GM12873 (cell line): ENCODE measurements around the gene MITF.

Experiments
- TF ChIP-seq, protein P1 (sequence below): IDR thresholded peaks from 2 replicates; pipeline ENCODE4 v1.5.1; 2012; ENCODE audit warnings: low read depth, mild to moderate bottlenecking, moderate library complexity, low read length, control low read depth; ENCODE audit not compliant: insufficient read depth; ENCODE audit errors: missing control alignments

The MITF gene

DNA sequence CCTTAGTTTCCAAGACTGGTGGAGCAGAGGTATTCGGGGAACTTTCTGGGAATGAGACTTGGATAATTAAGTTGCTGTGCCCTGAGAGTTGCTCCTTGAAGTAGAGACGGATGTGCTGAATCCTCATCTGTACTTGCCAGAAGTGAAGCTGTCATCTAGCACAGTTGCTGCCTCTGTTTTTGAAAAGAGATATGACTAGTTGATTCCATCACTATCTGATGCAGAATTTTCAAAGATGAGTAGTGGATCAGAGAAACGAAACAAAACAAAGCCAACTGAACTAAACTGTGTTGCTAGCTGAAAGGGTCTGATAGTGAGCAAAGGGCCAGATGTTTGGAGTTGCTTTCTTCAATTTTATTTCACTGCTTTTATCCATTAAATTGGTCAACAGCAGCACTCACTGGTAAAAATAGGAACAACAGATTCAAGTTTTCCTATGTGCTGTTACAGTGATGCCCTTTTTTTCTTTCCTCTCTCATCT is 52.7 kb downstream of the MITF start:
- TF ChIP-seq, protein P1, sequence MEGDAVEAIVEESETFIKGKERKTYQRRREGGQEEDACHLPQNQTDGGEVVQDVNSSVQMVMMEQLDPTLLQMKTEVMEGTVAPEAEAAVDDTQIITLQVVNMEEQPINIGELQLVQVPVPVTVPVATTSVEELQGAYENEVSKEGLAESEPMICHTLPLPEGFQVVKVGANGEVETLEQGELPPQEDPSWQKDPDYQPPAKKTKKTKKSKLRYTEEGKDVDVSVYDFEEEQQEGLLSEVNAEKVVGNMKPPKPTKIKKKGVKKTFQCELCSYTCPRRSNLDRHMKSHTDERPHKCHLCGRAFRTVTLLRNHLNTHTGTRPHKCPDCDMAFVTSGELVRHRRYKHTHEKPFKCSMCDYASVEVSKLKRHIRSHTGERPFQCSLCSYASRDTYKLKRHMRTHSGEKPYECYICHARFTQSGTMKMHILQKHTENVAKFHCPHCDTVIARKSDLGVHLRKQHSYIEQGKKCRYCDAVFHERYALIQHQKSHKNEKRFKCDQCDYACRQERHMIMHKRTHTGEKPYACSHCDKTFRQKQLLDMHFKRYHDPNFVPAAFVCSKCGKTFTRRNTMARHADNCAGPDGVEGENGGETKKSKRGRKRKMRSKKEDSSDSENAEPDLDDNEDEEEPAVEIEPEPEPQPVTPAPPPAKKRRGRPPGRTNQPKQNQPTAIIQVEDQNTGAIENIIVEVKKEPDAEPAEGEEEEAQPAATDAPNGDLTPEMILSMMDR: peak; percentile 11

DNA sequence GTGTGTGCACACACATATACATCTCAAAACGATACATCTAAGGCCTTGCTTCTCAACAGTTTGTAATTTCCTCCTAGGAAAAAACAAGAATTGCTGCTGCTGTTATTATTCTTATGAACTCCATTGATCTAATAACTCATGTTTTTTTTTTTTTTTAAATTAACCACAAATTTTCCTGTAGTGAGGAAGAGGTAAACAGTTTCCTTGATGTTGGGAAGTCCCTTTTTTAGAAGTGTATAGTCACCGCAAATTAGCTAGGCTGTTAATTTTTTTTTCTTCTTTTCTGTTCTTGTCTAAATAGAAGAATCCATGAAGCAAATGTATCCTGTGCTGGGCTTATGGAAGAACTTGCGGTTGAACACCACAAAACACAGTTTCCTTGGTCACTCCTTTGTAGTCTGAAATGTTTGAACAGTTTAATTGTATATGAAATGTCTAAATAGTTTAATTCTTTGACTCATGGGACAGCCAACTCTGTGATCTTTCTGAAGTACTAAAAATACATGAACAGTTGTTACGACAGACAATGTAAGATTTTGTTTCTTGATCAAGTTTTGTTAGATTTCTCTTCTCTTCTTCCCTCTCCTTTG is 64.5 kb downstream of the MITF start:
- TF ChIP-seq, protein P1: no peak

DNA sequence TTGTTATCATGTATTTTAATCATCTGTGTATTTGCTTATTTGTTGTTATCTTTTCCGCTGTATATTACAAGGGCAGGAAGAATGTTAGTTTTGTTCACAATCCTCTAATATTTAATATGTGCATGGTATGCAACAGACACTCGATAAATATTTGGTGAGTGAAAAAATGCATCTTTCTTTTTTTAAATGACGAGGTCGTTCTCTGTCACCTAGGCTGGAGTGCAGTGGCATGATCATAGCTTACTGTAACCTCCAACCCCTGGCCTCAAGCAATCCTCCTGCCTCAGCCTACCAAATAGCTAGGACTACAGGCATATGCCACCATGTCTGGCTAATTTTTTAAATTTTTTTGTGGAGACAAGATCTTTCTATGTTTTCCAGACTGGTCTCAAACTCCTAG is 66.2 kb downstream of the MITF start:
- TF ChIP-seq, protein P1: no peak

DNA sequence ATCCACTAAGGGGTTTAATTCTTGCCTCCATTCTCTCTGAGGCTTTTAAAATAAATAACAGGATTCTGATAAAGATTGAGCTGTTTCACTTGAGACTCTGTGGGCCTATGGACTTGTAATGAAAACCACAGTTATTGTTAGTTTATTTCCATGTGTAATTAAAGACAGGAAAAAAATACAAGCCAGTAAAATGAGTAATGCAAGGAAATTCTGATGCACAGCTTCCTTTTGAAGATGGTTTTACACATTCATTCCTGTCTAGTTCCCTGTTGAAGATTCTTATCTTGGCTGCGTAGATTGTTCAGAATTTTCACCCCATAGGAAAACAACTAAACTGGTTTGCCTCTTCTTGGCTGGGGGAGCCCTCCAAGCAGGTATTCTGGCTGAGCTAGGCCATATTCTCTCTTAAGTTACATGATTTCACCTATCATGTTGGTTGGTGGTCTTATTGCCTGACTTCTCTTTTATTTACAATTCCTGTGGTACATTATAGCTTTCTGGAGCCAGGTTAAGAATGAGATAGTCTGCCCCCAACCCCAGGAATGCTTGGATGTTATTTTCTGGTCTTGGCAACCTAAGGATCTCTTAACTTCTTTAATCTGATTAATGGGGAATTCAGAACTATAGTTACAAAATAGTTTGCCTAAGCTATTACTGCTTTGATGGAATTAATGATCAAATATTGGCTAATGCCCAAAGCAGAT is 67.6 kb downstream of the MITF start:
- TF ChIP-seq, protein P1: no peak

DNA sequence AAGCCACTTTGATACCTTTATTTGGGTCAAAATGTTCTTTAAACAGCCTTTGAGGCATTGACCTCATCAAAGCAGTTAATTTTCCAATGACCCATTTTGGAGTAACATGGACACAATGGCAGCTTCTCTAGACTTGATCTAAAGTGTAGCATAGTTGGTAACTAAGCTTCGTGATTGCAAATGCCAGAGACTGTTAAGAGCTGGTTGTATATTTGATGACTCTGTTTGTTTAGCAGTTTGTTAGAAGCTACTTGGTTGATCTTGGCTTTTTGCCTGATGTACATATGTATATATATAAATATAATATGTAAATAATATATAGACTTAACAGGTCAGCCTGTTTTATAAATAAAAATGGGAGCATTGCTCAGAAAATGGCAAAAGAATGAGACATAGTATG is 68.4 kb downstream of the MITF start:
- TF ChIP-seq, protein P1: no peak

DNA sequence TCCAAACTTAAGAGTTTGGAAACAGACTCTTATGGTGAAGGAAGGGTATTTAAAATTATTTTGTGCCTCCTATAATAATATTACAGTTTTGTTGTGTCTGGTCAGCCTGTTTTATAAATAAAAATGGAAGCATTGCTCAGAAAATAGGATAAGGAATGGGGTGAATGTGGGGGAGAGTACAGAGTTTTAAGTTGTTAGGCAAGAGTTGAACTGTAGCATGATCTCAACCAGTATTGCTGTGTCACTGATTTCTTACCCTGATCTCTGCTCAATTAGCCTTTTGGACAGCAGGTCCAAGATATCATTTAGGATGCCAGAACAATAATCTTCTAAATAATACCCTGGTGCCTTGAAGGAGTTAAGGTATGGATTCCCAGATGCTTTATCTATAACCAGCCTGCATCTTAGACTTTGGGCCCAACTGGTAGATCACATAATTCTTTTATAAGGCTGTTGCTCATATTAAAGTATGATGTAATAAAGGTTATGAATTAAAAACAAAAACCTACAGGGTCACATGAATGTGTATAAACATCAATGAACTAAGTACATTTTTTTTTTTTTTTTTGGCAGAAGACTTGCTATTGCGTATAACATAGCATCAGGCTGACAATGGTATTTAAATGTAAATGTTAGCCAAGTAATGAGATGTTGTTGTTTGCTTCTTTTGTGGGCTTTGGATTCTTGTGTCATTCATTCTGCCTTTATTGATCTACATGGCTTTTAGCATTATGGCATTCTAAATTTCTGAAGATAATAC is 70.0 kb downstream of the MITF start:
- TF ChIP-seq, protein P1: no peak
